ENCODE data around the gene MGMT.

DNA sequence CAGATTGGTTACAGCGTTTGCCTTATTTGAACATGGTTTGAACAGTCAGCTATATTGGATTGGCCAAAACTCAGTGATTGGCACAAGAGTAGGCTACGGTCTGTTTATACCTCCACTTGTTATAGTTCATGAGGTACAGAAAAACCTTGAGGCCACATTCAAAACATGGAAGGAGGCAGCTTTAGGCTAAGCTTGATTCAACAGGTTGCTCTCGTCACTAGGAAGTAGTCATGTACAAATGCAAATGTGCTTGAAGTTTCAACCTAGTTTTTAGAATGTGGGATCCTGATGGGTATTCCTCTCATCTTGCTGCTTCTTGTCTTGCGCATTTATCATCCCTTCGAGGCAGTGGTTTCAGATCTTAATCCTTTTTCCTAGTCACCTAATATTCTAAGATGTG, 132.1 kb downstream of the MGMT start:
- TF ChIP-seq EGR1 (IDR thresholded peaks at IDR 0.05; ENCODE audit: low read depth) (no peak), SIN3A (IDR thresholded peaks at IDR 0.05; ENCODE audit: low read depth) (no peak), EZH2 (IDR thresholded peaks at IDR 0.05) (no peak), YY1 (IDR thresholded peaks at IDR 0.05; ENCODE audit: extremely low read depth, insufficient replicate concordance, low read depth, low read length) (no peak), POLR2A (IDR thresholded peaks at IDR 0.05; ENCODE audit: borderline replicate concordance, extremely low read depth, insufficient read depth, insufficient read length) (no peak), CBX3 (IDR thresholded peaks at IDR 0.05; ENCODE audit: low read depth) (no peak), ZFX (IDR thresholded peaks at IDR 0.05) (no peak), POLR2AphosphoS5 (IDR thresholded peaks at IDR 0.05; ENCODE audit: low read depth, low read length) (no peak)
- TF ChIP-seq, protein P1, sequence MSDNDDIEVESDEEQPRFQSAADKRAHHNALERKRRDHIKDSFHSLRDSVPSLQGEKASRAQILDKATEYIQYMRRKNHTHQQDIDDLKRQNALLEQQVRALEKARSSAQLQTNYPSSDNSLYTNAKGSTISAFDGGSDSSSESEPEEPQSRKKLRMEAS (IDR thresholded peaks at IDR 0.05) = no peak
- TF ChIP-seq, protein P2, sequence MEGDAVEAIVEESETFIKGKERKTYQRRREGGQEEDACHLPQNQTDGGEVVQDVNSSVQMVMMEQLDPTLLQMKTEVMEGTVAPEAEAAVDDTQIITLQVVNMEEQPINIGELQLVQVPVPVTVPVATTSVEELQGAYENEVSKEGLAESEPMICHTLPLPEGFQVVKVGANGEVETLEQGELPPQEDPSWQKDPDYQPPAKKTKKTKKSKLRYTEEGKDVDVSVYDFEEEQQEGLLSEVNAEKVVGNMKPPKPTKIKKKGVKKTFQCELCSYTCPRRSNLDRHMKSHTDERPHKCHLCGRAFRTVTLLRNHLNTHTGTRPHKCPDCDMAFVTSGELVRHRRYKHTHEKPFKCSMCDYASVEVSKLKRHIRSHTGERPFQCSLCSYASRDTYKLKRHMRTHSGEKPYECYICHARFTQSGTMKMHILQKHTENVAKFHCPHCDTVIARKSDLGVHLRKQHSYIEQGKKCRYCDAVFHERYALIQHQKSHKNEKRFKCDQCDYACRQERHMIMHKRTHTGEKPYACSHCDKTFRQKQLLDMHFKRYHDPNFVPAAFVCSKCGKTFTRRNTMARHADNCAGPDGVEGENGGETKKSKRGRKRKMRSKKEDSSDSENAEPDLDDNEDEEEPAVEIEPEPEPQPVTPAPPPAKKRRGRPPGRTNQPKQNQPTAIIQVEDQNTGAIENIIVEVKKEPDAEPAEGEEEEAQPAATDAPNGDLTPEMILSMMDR (IDR thresholded peaks at IDR 0.05 in 2 of 3, conservative IDR thresholded peaks at IDR 0.05 in 1 of 3; ENCODE audit: borderline replicate concordance in 1 of 3, insufficient read depth in 1 of 3, low read depth in 2 of 3, low read length in 2 of 3) = no peak
